RKO (cell line): ENCODE data around the gene ACAT2.
"Not testable (repeated sequence)": the region's sequence is repeated elsewhere in the genome, so short reads cannot be mapped to it uniquely, and the experiment has no call there.

Experiments
- DNase-seq: peaks from one replicate; pipeline ENCODE4 v3.0.0-alpha.2; 2016; ENCODE audit warnings: low spot score

Gene ACAT2

GRCh38 chr6:159772196-159772595 lies 10.4 kb downstream of the ACAT2 start:
- no peak for DNase-seq

- DNase-seq = no peak
Measured at GRCh38 chr6:159777240-159777904, 15.5 kb downstream of the ACAT2 start.

- no peak for DNase-seq
Measured at GRCh38 chr6:159778131-159778530, 16.3 kb downstream of the ACAT2 start.

GRCh38 chr6:159778542-159779103 lies 16.8 kb downstream of the ACAT2 start:
- DNase-seq = no peak

GRCh38 chr6:159788276-159788675 lies 26.4 kb downstream of the ACAT2 start:
- DNase-seq = peak; percentile 46

- peak; percentile 72 for DNase-seq
Measured at GRCh38 chr6:159788753-159789376, 27.0 kb downstream of the ACAT2 start.

GRCh38 chr6:159789377-159790148 lies 27.7 kb downstream of the ACAT2 start, which contains the start of gene TCP1:
TCP1 (minus strand) TSS chr6:159789602; CDS start chr6:159789468, 134 bp downstream.
- DNase-seq = peak; percentile 99

GRCh38 chr6:159790149-159790955 lies 28.5 kb downstream of the ACAT2 start, which contains the start of gene MRPL18:
MRPL18 (plus strand) TSS chr6:159790467; CDS start chr6:159790588, 121 bp downstream.
- DNase-seq = peak; percentile 98

GRCh38 chr6:159790956-159791598 lies 29.2 kb downstream of the ACAT2 start:
- DNase-seq = no peak

GRCh38 chr6:159794976-159795375 lies 33.1 kb downstream of the ACAT2 start:
- DNase-seq = not testable (repeated sequence)

- DNase-seq = no peak
Measured at GRCh38 chr6:159797554-159797953, 35.7 kb downstream of the ACAT2 start.

- no peak for DNase-seq
Measured at GRCh38 chr6:159800141-159800865, 38.5 kb downstream of the ACAT2 start, which contains the start of gene PNLDC1. PNLDC1 (plus strand) TSS chr6:159800276; CDS start chr6:159800308, 32 bp downstream.

- DNase-seq = no peak
Measured at GRCh38 chr6:159801935-159802334, 40.1 kb downstream of the ACAT2 start.

- DNase-seq = no peak
Measured at GRCh38 chr6:159804504-159804903, 42.7 kb downstream of the ACAT2 start.

- no peak for DNase-seq
Measured at GRCh38 chr6:159805440-159806020, 43.7 kb downstream of the ACAT2 start.

- DNase-seq = no peak
Measured at GRCh38 chr6:159806021-159806458, 44.2 kb downstream of the ACAT2 start.

GRCh38 chr6:159807150-159807858 lies 45.5 kb downstream of the ACAT2 start:
- no peak for DNase-seq

GRCh38 chr6:159808647-159809046 lies 46.8 kb downstream of the ACAT2 start:
- no peak for DNase-seq

- no peak for DNase-seq
Measured at GRCh38 chr6:159809149-159809548, 47.3 kb downstream of the ACAT2 start.
